ENCODE measurements around the gene PGM5. TPM values are rescaled to one million over a fixed set of nuclear protein-coding genes. Genes with fewer than 3 reads are reported as not detected.

Gene PGM5
- total RNA-seq, 1 experiment from 2014 or later = 0.15 TPM

DNA sequence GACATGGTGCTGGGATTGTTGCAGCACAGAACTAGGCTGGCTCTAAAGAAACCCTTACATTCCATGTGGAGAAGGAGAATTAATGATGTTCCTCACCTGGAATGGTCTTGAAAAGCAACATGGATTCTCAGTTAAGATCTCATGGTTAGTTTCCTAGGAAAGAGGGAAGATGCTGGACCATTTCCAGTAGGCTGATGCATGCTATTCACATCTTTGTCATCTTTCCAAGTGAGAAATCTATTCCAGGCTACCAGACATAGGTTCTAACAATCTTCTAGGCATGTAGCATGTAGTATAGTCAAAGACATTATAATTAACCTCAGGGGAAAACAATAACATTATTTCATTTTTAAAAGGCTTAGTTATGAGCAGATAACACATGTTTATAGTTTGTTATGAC, 139.9 kb downstream of the PGM5 start:
- RAD21 ChIA-PET (ENCODE audit: low non-redundant PET in 1 of 2, low total read pairs in 2 of 2, uncharacterized antibody in 2 of 2, unreplicated experiment in 2 of 2) = no interaction called here
- POLR2A ChIA-PET = no interaction called here

DNA sequence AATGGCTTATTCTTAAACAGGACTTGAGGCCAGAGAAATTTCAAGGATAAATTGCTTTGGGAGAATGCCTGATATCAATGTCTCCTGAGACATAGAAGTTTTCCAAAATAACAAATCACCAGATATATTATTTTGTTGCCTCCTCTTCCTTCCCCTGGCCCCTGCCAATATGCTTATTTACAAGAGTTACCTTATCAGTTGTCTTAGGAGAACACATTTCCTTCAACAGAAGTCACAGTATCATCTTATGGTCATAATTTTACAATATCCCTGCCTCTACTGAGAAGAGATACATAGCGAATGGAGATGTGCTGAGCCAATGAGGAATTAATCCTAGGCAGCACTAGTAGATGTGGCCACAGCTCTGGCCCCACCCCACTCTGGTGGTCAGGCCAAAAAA, 141.2 kb downstream of the PGM5 start:
- POLR2A ChIA-PET = no interaction called here
- CTCF ChIA-PET = no interaction called here
- TF ChIP-seq, protein P1, sequence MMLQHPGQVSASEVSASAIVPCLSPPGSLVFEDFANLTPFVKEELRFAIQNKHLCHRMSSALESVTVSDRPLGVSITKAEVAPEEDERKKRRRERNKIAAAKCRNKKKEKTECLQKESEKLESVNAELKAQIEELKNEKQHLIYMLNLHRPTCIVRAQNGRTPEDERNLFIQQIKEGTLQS (IDR thresholded peaks at IDR 0.05) = no peak
- TF ChIP-seq, protein P2, sequence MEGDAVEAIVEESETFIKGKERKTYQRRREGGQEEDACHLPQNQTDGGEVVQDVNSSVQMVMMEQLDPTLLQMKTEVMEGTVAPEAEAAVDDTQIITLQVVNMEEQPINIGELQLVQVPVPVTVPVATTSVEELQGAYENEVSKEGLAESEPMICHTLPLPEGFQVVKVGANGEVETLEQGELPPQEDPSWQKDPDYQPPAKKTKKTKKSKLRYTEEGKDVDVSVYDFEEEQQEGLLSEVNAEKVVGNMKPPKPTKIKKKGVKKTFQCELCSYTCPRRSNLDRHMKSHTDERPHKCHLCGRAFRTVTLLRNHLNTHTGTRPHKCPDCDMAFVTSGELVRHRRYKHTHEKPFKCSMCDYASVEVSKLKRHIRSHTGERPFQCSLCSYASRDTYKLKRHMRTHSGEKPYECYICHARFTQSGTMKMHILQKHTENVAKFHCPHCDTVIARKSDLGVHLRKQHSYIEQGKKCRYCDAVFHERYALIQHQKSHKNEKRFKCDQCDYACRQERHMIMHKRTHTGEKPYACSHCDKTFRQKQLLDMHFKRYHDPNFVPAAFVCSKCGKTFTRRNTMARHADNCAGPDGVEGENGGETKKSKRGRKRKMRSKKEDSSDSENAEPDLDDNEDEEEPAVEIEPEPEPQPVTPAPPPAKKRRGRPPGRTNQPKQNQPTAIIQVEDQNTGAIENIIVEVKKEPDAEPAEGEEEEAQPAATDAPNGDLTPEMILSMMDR (IDR thresholded peaks at IDR 0.05 in 2 of 3, conservative IDR thresholded peaks at IDR 0.05 in 1 of 3; ENCODE audit: borderline replicate concordance in 1 of 3, insufficient read depth in 1 of 3, low read depth in 2 of 3, low read length in 2 of 3) = no peak
- TF ChIP-seq, protein P3, sequence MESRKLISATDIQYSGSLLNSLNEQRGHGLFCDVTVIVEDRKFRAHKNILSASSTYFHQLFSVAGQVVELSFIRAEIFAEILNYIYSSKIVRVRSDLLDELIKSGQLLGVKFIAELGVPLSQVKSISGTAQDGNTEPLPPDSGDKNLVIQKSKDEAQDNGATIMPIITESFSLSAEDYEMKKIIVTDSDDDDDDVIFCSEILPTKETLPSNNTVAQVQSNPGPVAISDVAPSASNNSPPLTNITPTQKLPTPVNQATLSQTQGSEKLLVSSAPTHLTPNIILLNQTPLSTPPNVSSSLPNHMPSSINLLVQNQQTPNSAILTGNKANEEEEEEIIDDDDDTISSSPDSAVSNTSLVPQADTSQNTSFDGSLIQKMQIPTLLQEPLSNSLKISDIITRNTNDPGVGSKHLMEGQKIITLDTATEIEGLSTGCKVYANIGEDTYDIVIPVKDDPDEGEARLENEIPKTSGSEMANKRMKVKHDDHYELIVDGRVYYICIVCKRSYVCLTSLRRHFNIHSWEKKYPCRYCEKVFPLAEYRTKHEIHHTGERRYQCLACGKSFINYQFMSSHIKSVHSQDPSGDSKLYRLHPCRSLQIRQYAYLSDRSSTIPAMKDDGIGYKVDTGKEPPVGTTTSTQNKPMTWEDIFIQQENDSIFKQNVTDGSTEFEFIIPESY (IDR thresholded peaks at IDR 0.05; ENCODE audit: extremely low read depth, insufficient replicate concordance, low read length) = no peak
- TF ChIP-seq ELF1 (IDR thresholded peaks at IDR 0.05; ENCODE audit: borderline replicate concordance, low read depth) (no peak), ZFX (IDR thresholded peaks at IDR 0.05) (no peak), EGR1 (IDR thresholded peaks at IDR 0.05; ENCODE audit: low read depth) (no peak), TCF7L2 (IDR thresholded peaks at IDR 0.05; ENCODE audit: borderline replicate concordance, extremely low read depth, insufficient read depth, insufficient read length) (no peak), JUND (IDR thresholded peaks at IDR 0.05) (no peak)

More for the DNA sequence above, 139.9 kb downstream of the PGM5 start:
- H3K36me3 ChIP-seq (ENCODE audit: control insufficient read depth in 1 of 2, insufficient read depth in 2 of 2, low read length in 2 of 2) = no peaks in the 10 kb centered on the region
- H3K4me3 ChIP-seq (replicated peaks in 1 of 2; ENCODE audit: low read depth in 1 of 2, low read length in 2 of 2) = no peak overlapping the region
- BruUV-seq (replicated peaks) = no TSS peak
- no peak overlapping the region for H3K4me2 ChIP-seq (ENCODE audit: low read length)
- CTCF ChIA-PET = no interaction called here
- H3K9me2 ChIP-seq (ENCODE audit: insufficient read depth) = no peaks in the 10 kb centered on the region
- no peak overlapping the region for H3K9ac ChIP-seq (ENCODE audit: low read length)
- H3K27me3 ChIP-seq (ENCODE audit: insufficient read depth, low read length) = peaks cover 54% of the 10 kb centered on the region
- ATAC-seq (no peak), DNase-seq (ENCODE audit: low read depth, low spot score) (no peak)
- H3K27ac ChIP-seq (ENCODE audit: low read depth, low read length) = no peak overlapping the region
- intact Hi-C loops (cut with micrococcal nuclease) = loop anchor here (10.0 kb wide), 1 partner anchor 72 kb away; no protein-coding TSS in a partner anchor
- H3K9me3 ChIP-seq (ENCODE audit: control insufficient read depth in 1 of 2, insufficient read depth in 1 of 2, low read depth in 1 of 2, low read length in 2 of 2) = no peaks in the 10 kb centered on the region
- no peaks in the 10 kb centered on the region for H3K79me2 ChIP-seq (ENCODE audit: insufficient read depth, low read length)
- H2AFZ ChIP-seq (ENCODE audit: low read depth, low read length, poor library complexity, severe bottlenecking) = no peak overlapping the region
- H3K4me1 ChIP-seq (ENCODE audit: control insufficient read depth in 1 of 2, insufficient read depth in 2 of 2, low read length in 2 of 2) = no peaks in the 10 kb centered on the region
- no peaks in the 10 kb centered on the region for H4K20me1 ChIP-seq (ENCODE audit: insufficient read depth)
- TF ChIP-seq ZFX (IDR thresholded peaks at IDR 0.05) (no peak), EZH2phosphoT487 (IDR thresholded peaks at IDR 0.05; ENCODE audit: borderline replicate concordance) (no peak), POLR2A (IDR thresholded peaks at IDR 0.05; ENCODE audit: borderline replicate concordance, extremely low read depth, insufficient read depth, insufficient read length) (no peak), YY1 (IDR thresholded peaks at IDR 0.05; ENCODE audit: extremely low read depth, insufficient replicate concordance, low read depth, low read length) (no peak), SRF (IDR thresholded peaks at IDR 0.05; ENCODE audit: low read depth) (no peak), EGR1 (IDR thresholded peaks at IDR 0.05; ENCODE audit: low read depth) (no peak), CEBPB (IDR thresholded peaks at IDR 0.05; ENCODE audit: low read depth) (no peak), TCF7L2 (IDR thresholded peaks at IDR 0.05; ENCODE audit: borderline replicate concordance, extremely low read depth, insufficient read depth, insufficient read length) (no peak), ZNF274 (IDR thresholded peaks at IDR 0.05; ENCODE audit: low read depth, low read length) (no peak)
- TF ChIP-seq, protein P2 (IDR thresholded peaks at IDR 0.05 in 2 of 3, conservative IDR thresholded peaks at IDR 0.05 in 1 of 3; ENCODE audit: borderline replicate concordance in 1 of 3, insufficient read depth in 1 of 3, low read depth in 2 of 3, low read length in 2 of 3) = no peak

More for the DNA sequence above, 141.2 kb downstream of the PGM5 start:
- Histone ChIP-seq H3K9ac (ENCODE audit: low read length) (no peak overlapping the region), H3K4me3 (replicated peaks in 1 of 2; ENCODE audit: low read depth in 1 of 2, low read length in 2 of 2) (no peak overlapping the region), H3K27me3 (ENCODE audit: insufficient read depth, low read length) (peaks cover 44% of the 10 kb centered on the region), H3K79me2 (ENCODE audit: insufficient read depth, low read length) (no peaks in the 10 kb centered on the region), H3K4me1 (ENCODE audit: control insufficient read depth in 1 of 2, insufficient read depth in 2 of 2, low read length in 2 of 2) (no peaks in the 10 kb centered on the region), H3K9me2 (ENCODE audit: insufficient read depth) (no peaks in the 10 kb centered on the region), H3K4me2 (ENCODE audit: low read length) (no peak overlapping the region), H2AFZ (ENCODE audit: low read depth, low read length, poor library complexity, severe bottlenecking) (no peak overlapping the region), H3K9me3 (ENCODE audit: control insufficient read depth in 1 of 2, insufficient read depth in 1 of 2, low read depth in 1 of 2, low read length in 2 of 2) (no peaks in the 10 kb centered on the region), H4K20me1 (ENCODE audit: insufficient read depth) (no peaks in the 10 kb centered on the region), H3K36me3 (ENCODE audit: control insufficient read depth in 1 of 2, insufficient read depth in 2 of 2, low read length in 2 of 2) (no peaks in the 10 kb centered on the region), H3K27ac (ENCODE audit: low read depth, low read length) (no peak overlapping the region)
- ATAC-seq (no peak), DNase-seq (ENCODE audit: low read depth, low spot score) (no peak)
- no TSS peak for BruUV-seq (replicated peaks)
- intact Hi-C loops (cut with micrococcal nuclease) = loop anchor here (10.0 kb wide), 1 partner anchor 73 kb away; no protein-coding TSS in a partner anchor
- RAD21 ChIA-PET (ENCODE audit: low non-redundant PET in 1 of 2, low total read pairs in 2 of 2, uncharacterized antibody in 2 of 2, unreplicated experiment in 2 of 2) = no interaction called here
